HG02588 (cell line): Measurements from ENCODE around the gene TUBB4B.
"Not testable (repeated sequence)": the region's sequence is repeated elsewhere in the genome, so short reads cannot be mapped to it uniquely, and the experiment has no call there.

Source experiments
- ATAC-seq: cut with Tn5 transposase; IDR thresholded peaks from one replicate; pipeline ENCODE4 v1.9.1; 2021; ENCODE audit warnings: mild to moderate bottlenecking, moderate library complexity; ENCODE audit not compliant: unreplicated experiment

Gene TUBB4B

DNA sequence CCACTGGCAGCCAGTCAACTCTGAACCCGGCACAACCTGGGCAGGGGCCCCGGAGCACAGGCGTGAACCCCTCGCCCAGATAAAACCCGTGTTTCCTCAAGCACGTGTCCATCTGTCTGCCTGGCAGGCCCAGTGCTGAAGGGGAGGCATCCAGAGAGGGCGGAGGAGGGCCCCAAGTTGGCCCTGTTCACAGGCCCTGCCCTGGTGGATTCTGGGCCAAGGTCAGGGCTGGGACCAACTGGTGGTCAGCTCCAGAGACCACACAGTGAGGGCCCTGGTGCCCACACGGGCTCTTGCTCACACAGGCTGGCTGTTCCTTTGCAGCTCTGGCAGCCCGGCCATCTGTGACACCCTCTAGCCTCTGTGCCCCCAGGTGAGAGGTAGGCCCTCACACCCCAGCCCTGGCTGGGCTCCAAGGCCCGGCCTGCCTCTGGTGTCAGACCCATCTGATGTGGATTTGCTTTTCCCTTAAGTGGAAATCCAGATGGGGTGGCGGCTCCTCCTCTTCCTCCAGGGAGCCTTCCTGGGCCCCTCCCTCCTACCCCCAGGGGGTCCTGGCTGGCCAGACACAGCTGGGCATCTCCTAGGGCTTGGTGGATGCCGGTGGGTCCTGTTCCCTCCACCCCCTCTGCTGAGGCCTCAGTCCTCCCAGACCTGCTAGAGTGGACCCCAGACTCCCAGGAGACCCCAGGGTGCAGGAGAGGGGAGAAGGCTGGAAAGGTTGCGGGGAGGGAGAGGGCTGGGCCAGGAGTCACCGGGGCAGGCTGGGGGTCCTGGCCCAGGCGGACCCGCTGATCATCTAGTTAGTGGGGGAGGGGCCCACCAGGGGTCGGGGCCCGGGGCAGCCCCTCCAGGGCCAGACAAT lies 9.5 kb downstream of the TUBB4B start:
- no peak for ATAC-seq

DNA sequence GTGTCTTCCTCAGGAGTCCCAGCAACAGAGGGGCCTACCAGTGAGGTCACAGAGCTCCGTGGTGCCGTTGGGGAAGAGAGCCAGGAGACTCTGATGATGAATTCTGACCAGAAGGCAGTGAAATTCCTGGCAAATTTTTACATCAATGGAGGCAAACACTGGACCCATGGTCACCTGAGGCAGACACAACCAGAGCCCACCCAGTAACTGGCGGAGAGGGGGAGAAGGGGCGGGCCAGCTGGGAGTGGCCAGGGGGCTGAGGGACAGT lies 10.0 kb downstream of the TUBB4B start, which contains the start of gene STPG3:
Gene STPG3, plus strand, starts transcription at position 93 of the 268 bp plus-strand sequence. Its CDS starts 1 bp downstream, at position 94.
- ATAC-seq = no peak

DNA sequence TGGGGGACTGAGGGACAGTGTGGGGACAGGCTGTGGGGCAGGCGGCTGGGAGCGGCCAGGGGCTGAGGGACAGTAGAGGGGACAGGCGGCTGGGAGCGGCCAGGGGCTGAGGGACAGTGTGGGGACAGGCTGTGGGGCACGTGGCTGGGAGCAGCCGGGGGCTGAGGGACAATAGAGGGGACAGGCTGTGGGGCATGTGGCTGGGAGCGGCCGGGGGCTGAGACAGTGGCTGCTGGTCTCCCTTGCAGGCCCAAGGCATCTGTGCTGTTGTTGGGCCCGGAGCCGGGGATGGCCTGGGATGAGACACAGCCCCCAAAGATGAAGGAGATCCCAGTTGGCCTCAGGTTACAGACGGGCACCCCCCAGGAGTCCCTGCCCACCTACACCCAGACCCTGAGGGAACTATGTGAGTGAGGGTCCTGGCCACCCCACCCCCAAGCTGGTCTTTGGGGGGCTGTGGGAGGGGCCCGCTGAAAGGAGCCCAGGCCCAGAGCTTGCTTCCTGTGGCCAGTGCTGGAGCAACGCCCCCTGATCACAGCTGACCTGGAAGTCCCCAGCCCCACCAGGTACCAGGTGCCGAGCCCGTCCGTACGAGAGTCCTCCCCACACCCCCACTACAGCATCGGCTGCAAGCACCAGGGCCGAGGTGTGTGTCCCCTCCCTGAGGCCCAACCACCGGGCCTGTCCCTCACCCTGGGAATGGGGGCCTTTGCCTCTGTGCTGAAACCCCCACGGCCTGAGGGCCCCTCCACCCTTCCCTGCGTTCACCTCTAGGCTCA lies 10.6 kb downstream of the TUBB4B start:
- no peak for ATAC-seq

DNA sequence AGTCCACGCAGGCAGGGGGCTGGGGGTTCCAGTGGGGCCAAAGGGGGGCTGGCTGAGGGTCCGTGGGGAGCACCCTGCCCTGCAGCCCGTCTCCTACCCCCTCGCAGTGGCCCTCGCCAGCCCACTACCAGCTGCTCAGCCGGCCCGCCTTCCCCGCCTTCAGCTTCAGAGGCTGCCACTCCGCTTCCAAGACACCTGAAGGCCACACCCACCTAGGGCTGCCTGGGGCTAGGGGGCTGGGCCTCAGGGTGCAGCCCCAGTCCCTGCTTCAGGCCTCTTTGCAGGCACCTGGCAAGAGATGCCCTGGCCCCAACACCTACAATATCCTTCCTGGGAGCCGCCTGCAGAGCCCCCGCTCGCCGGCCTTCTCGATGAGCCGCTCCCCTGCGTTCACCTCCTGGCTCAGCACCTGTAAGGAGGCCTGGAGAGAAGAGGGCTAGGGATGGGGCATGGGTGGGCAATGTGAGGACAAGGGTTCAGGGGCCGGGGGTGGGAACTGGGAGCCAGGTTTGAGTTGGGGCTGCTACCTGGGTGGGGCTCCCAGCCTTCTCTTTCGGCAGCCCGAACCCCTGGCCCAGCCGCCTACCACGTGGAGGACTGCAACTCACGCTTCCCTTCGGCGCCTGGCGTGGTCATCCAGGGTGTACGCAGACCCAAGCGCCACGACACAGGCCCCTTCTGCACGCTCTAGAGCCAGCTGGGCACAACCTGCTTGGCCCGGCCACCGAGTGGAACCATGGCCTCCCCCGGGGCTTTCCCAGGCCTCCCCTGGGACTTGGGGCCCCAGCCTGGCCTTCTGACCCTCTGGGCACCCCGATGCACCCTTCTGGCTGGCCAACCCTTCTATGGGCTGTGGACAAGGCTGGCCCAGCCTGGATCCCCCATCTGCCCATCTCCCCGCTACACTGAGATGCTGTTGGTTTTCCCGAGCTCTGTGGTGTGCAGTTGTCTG lies 11.7 kb downstream of the TUBB4B start:
- no peak for ATAC-seq

DNA sequence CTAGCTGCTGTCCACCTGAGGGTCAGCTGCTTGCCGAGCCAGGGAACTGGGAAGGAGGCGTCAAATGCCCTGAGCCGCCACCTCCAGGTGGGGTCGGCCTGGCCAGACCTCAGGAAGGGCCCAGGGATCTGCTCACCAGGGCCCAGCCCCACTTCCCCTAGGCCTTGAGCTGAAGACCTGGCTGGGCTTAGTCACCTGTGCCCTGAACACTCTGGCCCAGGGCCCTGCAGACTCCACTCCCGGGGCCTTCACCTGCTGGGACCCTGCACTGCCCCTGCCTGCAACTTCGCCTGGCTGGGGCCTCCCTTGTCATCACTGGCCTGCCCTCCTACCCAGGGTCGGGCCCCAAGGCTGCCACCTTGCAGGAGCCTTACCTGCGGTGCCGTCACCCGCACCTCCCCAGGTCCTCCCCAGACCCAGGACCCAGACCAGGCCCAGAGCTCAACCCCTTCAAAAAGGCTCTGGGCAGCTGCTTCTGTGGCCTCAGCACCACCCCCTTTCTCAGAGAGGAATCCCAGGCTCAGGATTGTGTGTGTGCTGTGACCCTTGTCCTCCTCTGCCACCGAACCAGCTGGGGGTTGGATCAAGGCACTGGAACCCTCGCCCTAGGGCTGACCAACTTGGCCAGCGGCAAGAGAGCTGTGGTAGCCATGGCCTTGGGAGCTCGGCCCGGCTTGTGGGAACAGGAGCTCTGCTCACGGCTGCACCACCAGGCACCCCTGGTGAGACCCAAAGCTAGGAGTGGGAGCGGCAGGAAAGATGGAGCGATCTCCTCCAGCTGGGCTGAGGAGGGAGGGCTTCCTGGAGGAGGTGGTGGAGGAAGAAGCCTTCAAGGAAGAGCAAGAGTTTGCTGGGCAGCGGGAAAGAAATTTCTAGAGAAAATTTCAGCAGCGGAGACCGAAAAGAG lies 12.9 kb downstream of the TUBB4B start:
- no peak for ATAC-seq

DNA sequence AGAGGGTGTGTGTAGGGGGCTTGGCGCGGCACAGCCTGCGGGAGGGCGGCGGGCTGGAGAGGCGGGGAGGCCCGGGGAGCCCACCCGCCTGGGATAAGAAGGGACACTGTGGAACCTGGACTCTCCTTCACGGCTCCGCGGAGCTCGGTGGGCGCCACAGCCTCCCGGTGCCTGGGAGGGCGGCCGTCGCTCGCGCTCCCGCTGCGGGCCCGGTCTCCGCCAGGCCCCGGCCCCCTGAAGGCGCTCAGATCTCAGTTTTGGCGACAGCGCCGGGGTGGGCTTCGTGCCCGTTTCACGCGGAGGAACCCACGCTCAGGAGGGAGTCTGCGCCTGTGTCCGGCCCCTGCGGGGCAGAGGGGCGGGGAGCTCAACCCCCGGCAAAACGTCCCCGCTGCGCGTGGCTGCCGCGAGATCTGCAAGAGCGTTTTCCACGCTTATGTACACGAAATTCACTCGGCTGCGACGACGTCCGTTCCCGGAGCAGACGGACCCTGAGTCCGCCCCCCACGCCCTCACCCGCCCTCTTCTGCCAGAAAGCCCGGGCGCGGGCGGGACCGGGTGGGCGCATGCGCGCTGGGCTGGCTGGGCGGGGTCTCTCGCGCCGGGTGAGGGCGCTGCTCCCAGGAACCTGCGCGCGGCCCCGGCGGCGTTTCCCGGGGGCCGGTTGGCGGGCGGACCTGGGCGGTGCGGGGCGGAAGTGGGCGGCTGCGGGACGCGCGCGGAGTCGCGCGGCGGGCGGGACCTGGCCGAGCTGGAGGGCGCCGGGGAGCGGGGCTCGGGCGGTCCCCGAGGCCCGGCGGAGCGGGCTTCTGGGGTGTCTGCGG lies 13.7 kb downstream of the TUBB4B start, which contains the start of gene NELFB:
Gene NELFB, plus strand, starts transcription at position 704 of the 824 bp plus-strand sequence.
- peak; percentile 79 for ATAC-seq

GRCh38 chr9:137255448-137256114 lies 14.5 kb downstream of the TUBB4B start:
- peak; percentile 24 for ATAC-seq

DNA sequence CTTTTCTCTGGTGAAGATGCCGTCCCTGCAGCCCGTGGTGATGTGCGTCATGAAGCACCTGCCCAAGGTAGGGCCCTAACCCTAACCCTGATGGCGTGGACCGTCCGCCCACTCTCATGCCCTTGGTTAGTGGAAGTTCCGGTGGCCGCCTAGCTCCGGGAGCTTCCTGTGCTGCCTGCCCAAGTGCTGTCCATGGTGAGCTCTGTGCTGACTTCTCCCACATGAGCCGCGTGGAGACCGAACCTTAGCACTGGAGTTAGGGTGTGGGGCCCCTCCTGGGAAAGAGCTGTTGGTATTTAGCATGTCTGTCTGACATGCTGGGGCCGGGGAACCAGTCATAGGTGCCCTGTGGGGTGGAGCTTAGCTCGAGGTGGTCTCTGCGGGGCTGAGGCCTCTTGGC lies 15.3 kb downstream of the TUBB4B start:
- no peak for ATAC-seq

GRCh38 chr9:137256856-137257255 lies 15.8 kb downstream of the TUBB4B start:
- no peak for ATAC-seq

DNA sequence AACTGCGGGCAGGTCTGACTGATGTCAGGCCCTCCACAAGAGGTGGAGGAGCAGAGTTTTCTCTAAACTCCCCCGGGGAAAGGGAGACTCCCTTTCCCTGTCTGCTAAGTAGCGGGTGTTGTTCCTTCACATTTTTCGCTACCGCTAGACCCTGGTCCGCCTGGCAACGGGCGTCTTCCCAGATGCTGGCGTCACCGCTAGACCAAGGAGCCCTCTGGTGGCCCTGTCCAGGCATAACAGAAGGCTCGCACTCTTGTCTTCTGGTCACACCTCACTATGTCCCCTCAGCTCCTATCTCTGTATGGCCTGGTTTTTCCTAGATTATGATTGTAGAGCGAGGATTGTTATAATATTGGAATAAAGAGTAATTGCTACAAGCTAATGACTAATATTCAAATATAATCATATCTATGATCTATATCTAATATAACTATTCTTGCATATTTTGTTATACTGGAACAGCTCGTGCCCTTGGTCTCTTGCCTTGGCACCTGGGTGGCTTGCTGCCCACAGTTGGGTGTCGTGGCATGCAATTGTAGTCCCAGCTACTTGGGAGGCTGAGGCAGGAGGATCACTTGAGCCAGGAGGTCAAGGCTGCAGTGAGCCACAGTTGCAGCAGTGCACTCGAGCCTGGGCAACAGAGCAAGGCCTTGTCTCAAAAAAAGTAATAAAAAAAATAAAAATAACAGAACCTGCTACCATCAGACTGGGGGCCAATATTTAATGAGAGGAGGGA lies 21.3 kb downstream of the TUBB4B start:
- ATAC-seq = not testable (repeated sequence)

- ATAC-seq = no peak
Measured at GRCh38 chr9:137262909-137263285, 21.8 kb downstream of the TUBB4B start.

GRCh38 chr9:137263506-137263905 lies 22.4 kb downstream of the TUBB4B start:
- ATAC-seq = no peak

GRCh38 chr9:137264067-137264466 lies 23.0 kb downstream of the TUBB4B start:
- no peak for ATAC-seq

- ATAC-seq = no peak
Measured at GRCh38 chr9:137265496-137266161, 24.5 kb downstream of the TUBB4B start.

GRCh38 chr9:137266162-137266527 lies 25.1 kb downstream of the TUBB4B start:
- ATAC-seq = no peak

DNA sequence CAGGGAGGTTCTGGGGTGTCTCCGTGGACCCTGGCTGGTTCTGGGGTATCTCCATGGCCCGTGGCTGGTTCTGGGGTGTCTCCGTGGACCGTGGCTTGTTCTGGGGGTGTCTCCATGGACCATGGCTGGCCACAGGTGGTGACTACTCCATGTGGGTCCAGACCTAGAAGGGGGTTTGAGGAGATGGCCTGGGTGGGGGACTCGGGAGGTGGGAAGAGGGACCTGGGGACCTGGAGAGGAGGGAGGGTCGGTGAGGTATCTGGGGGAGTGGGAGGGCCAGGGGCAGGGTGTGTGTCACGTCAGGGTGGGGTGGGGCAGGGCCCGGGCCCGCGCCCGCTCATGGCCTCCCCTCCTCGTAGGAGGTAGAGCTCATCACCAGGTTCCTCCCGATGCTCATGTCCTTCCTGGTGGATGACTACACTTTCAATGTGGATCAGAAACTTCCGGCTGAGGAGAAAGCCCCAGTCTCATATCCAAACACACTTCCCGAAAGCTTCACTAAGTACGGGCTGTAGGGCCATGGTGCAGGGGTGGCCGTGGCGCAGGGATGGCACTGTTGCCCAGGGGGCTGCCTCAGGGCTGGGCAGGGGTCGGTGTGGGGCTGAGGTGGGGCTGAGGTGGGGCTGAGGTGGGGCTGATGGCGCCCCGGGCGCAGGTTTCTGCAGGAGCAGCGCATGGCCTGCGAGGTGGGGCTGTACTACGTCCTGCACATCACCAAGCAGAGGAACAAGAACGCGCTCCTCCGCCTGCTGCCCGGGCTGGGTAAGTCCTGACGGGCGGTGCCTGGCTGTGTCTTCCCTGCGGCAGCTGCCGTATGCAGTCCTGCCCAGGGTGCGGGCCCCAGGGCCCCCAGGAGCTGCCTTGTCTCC lies 25.7 kb downstream of the TUBB4B start:
- no peak for ATAC-seq
